Activated CD8-positive, alpha-beta T cell treated with anti-CD3 and anti-CD28 coated beads for 36 hours (primary cell): Measurements from ENCODE around the gene SMO. TPM values are rescaled to one million over a fixed set of nuclear protein-coding genes. Genes with fewer than 3 reads are reported as not detected.
"Not testable (repeated sequence)": the region's sequence is repeated elsewhere in the genome, so short reads cannot be mapped to it uniquely, and the experiment has no call there.

Experiments
- ATAC-seq: fragments of 200-7000 bp; cut with Tn5 transposase; one replicate; pipeline ENCODE4 v1.10.0; 2021; ENCODE audit warnings: mild to moderate bottlenecking, moderate library complexity
- CTCF ChIA-PET: fragments of 350-600 bp; sonication (Branson Sonifier 250); formaldehyde crosslinking; loops from one replicate; lab custom pipeline; 2021; ENCODE audit warnings: antibody characterized with exemption; lab: Charles Lee
- POLR2A ChIA-PET: fragments of 350-600 bp; sonication (Branson Sonifier 250); formaldehyde crosslinking; loops from one replicate; lab custom pipeline; 2021; ENCODE audit warnings: antibody characterized with exemption; lab: Charles Lee
- DNase-seq: peaks from one replicate; pipeline ENCODE4 v3.0.0-alpha.2; 2020
- H3K27ac Mint-ChIP-seq: one replicate; pipeline ENCODE4 v1.8.0; 2021; ENCODE audit warnings: mild to moderate bottlenecking, mixed read lengths
- H3K27me3 Mint-ChIP-seq: one replicate; pipeline ENCODE4 v1.8.0; 2021; ENCODE audit warnings: mixed read lengths
- H3K36me3 Mint-ChIP-seq: one replicate; pipeline ENCODE4 v1.8.0; 2021; ENCODE audit warnings: low read depth, mixed read lengths
- H3K4me1 Mint-ChIP-seq: one replicate; pipeline ENCODE4 v1.8.0; 2021; ENCODE audit warnings: low read depth, mixed read lengths
- H3K4me3 Mint-ChIP-seq: one replicate; pipeline ENCODE4 v1.8.0; 2021; ENCODE audit warnings: mild to moderate bottlenecking, moderate library complexity, mixed read lengths
- H3K9me3 Mint-ChIP-seq: one replicate; pipeline ENCODE4 v1.8.0; 2021; ENCODE audit warnings: mixed read lengths
- CTCF ChIP-seq: fragments of 200-600 bp; IDR thresholded peaks from one replicate; pipeline ENCODE4 v1.8.0; 2022; ENCODE audit warnings: antibody characterized with exemption, mild to moderate bottlenecking
- intact Hi-C: fragments of 100-400 bp; cut with micrococcal nuclease; formaldehyde crosslinking; loops from one replicate; pipeline ENCODE4 v1.10.0; 2022
- total RNA-seq, 2 experiments: library from RNA; stranded (reverse); gene quantifications; one replicate each; pipeline ENCODE4 v1.2.3, GENCODE V29; 2021

The SMO gene
- total RNA-seq, 2 experiments from 2014 or later: 0.81 to 1.7 TPM

DNA sequence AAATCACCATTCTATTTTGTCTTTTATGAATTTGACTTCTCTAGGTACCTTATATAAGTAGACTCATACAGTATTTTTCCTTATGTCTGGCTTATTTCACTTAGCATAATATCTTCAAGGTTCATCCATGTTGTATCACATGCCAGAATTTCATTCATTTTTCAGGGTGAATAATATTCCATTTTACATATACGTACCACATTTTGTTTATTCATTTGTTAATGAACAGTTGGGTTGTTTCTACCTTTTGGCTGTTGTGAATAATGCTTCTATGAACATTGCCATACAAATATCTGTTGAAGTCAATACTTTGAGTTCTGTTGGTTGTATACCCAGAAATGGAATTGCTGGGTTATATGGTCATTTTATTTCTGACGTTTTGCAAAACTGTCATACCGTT lies 57.1 kb downstream of the SMO start:
- no peak for DNase-seq
- H3K27ac Mint-ChIP-seq: no peak overlapping the region
- H3K36me3 Mint-ChIP-seq: peaks cover 13% of the 10 kb centered on the region
- H3K4me3 Mint-ChIP-seq: no peak overlapping the region
- H3K4me1 Mint-ChIP-seq: peaks cover 3% of the 10 kb centered on the region
- TF ChIP-seq CTCF: no peak
- H3K27me3 Mint-ChIP-seq: no peaks in the 10 kb centered on the region
- no peak for ATAC-seq
- ChIA-PET CTCF (no interaction called here), POLR2A (no interaction called here)
- H3K9me3 Mint-ChIP-seq: no peaks in the 10 kb centered on the region
- intact Hi-C loops: no loop called here

DNA sequence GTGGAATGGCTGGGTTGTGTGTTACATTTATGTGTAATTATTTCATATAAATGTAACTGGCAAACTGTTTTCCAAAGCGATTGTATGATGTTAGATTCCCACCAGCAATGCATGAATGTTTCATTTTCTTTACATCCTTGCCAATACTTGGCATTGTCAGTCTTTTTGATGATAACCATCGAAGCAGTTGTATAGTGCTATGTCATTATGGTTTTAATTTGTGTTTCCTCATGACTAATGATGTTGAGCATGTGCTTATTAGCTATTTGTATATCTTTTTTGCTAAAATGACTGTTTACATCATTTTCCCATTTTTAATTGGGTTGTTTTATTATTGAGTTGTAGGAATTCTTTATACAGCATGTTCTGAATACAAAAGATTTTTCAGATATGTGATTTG lies 58.7 kb downstream of the SMO start:
- no peak overlapping the region for H3K4me3 Mint-ChIP-seq

DNA sequence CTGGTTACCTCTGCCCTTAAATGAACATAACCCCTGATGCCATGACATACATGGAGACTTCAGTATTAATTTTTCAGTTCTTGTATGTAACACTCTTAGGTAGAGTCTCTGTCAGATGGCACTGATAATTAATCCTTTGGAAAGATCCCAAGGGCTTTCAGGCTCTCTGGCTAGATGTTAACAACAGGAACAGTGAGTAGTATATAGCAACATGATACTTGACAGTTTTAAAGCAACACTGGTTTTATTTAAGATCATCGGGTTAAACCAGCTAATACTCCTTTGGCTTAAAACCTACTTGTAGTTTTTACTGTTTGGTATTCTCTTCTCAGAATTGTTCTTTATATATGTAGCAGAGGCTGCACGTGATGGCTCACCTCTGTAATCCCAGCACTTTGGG lies 63.7 kb downstream of the SMO start:
- Mint-ChIP-seq H3K27ac (no peak overlapping the region), H3K36me3 (no peaks in the 10 kb centered on the region), H3K4me3 (no peak overlapping the region), H3K4me1 (peaks cover 3% of the 10 kb centered on the region), H3K27me3 (no peaks in the 10 kb centered on the region), H3K9me3 (no peaks in the 10 kb centered on the region)
- ChIA-PET POLR2A (interaction anchor here (0.6 kb wide), 1 partner anchor 8 kb away, joined by 3 read pairs; no protein-coding TSS in a partner anchor), CTCF (interaction anchor here (0.9 to 1.9 kb wide), 5 partner anchors 9 to 46 kb away, joined by 3 to 5 read pairs (median 3); no protein-coding TSS in a partner anchor)
- intact Hi-C loops: no loop called here
- DNase-seq: no peak
- TF ChIP-seq CTCF: no peak
- no peak for ATAC-seq

More for the DNA sequence above, 58.7 kb downstream of the SMO start:
- DNase-seq (no peak), ATAC-seq (no peak)
- no peak for TF ChIP-seq CTCF
- peaks cover 13% of the 10 kb centered on the region for H3K36me3 Mint-ChIP-seq
- H3K4me1 Mint-ChIP-seq: peaks cover 3% of the 10 kb centered on the region
- intact Hi-C loops: no loop called here
- no peaks in the 10 kb centered on the region for H3K27me3 Mint-ChIP-seq
- CTCF ChIA-PET: interaction anchor here (1.0 to 1.9 kb wide), 7 partner anchors 12 to 156 kb away, joined by 3 to 8 read pairs (median 5); no protein-coding TSS in a partner anchor
- POLR2A ChIA-PET: interaction anchor here (0.6 to 1.4 kb wide), 2 partner anchors 24 to 96 kb away, joined by 3 read pairs; no protein-coding TSS in a partner anchor
- no peak overlapping the region for H3K27ac Mint-ChIP-seq
- H3K9me3 Mint-ChIP-seq: no peaks in the 10 kb centered on the region

DNA sequence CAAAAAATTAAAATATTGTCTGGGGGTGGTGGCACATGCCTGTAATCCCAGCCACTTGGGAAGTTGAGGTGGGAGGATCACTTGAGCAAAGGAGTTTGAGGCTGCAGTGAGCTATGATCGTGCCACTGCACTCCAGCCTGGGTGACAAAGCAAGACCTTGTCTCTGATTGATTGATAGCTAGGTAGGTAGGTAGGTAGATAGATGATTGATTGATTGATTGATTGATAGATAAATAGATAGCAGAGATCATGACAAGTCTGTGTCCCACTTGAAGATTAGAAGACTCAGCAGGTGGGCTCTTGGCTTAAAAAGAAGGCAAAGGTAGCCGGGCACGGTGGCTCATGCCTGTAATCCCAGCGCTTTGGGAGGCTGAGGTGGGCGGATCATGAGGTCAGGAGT lies 64.2 kb downstream of the SMO start:
- intact Hi-C loops, H3K27me3 Mint-ChIP-seq: not testable (repeated sequence)
- CTCF ChIA-PET: interaction anchor here (0.9 to 2.5 kb wide), 5 partner anchors 9 to 46 kb away, joined by 3 to 15 read pairs (median 3); no protein-coding TSS in a partner anchor

GRCh38 chr7:129255800-129256199 lies 67.4 kb downstream of the SMO start:
- Mint-ChIP-seq H3K9me3 (no peaks in the 10 kb centered on the region), H3K4me3 (no peak overlapping the region), H3K36me3 (peaks cover 2% of the 10 kb centered on the region), H3K4me1 (peaks cover 19% of the 10 kb centered on the region), H3K27ac (no peak overlapping the region), H3K27me3 (no peaks in the 10 kb centered on the region)
- ChIA-PET POLR2A (interaction anchor here (0.6 to 0.7 kb wide), 2 partner anchors 33 to 862 kb away, joined by 3 read pairs; no protein-coding TSS in a partner anchor), CTCF (interaction anchor here (1.9 to 2.4 kb wide), 2 partner anchors 15 to 37 kb away, joined by 10 to 11 read pairs; no protein-coding TSS in a partner anchor)
- no peak for TF ChIP-seq CTCF
- DNase-seq (no peak), ATAC-seq (no peak)
- intact Hi-C loops: no loop called here

More for the DNA sequence above, 64.2 kb downstream of the SMO start:
- ATAC-seq, H3K36me3 Mint-ChIP-seq, H3K4me3 Mint-ChIP-seq, H3K9me3 Mint-ChIP-seq, H3K27ac Mint-ChIP-seq, H3K4me1 Mint-ChIP-seq, DNase-seq: not testable (repeated sequence)
- POLR2A ChIA-PET: interaction anchor here (0.6 kb wide), 1 partner anchor 8 kb away, joined by 3 read pairs; no protein-coding TSS in a partner anchor
